NT2/D1 (cell line): ENCODE data around the gene ST6GALNAC2.

Source experiments
- SUZ12 ChIP-seq: IDR thresholded peaks from 2 replicates; pipeline ENCODE4 v1.6.1; 2011; ENCODE audit not compliant: insufficient read length, insufficient read depth; ENCODE audit errors: extremely low read depth
- YY1 ChIP-seq: IDR thresholded peaks from 2 replicates; pipeline ENCODE4 v1.6.1; 2011; ENCODE audit not compliant: insufficient read length, insufficient read depth
- ZNF274 ChIP-seq: IDR thresholded peaks from 2 replicates; pipeline ENCODE4 v1.6.1; 2011; ENCODE audit warnings: mild to moderate bottlenecking, low read depth, low read length

DNA sequence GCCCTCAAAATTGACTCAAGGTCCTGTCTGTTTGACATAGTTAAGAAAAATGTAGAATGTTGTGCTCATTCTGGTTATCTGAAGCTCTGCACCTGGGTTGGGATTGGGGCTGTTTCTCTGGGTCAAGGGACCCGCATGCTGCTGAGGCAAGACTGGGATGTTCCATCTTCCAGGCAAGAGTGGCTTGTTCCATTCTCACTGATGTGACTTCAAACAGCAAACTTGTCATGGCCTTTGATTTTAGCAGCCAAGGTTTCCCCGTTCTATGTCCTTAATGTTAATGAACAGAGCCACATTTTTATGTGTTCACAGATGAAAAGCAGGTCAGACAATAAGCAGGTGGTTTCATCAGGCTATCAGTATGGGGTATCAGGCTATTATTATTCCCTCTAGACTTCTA is 32.2 kb upstream of the ST6GALNAC2 start:
- no peak for TF ChIP-seq YY1
- TF ChIP-seq SUZ12, result no peak
- TF ChIP-seq ZNF274, result no peak
